Retinal pigment epithelial cell (primary cell): ENCODE results near the gene HNF1A.

Source experiments
- DNase-seq: peaks from one replicate; pipeline ENCODE4 v3.0.0-alpha.2; 2010; ENCODE audit warnings: low read depth
- H3K4me3 ChIP-seq: 2 replicates; pipeline ENCODE4 v1.5.1; 2011; ENCODE audit warnings: mild to moderate bottlenecking, low read length, control low read depth, moderate library complexity
- CTCF ChIP-seq: conservative IDR thresholded peaks from 2 replicates; pipeline ENCODE4 v1.5.1; 2011; ENCODE audit warnings: low read depth, low read length, control low read depth, inconsistent platforms

Gene HNF1A

GRCh38 chr12:120996133-120996746 is 17.9 kb downstream of the HNF1A start:
- DNase-seq = no peak
- no peak overlapping the region for H3K4me3 ChIP-seq
- no peak for TF ChIP-seq CTCF

GRCh38 chr12:120997448-120997847 is 19.1 kb downstream of the HNF1A start:
- H3K4me3 ChIP-seq = no peak overlapping the region
- TF ChIP-seq CTCF = no peak
- no peak for DNase-seq

GRCh38 chr12:120998435-120998834 is 20.1 kb downstream of the HNF1A start:
- TF ChIP-seq CTCF = no peak
- no peak overlapping the region for H3K4me3 ChIP-seq
- no peak for DNase-seq

- TF ChIP-seq CTCF = no peak
- no peak for DNase-seq
- H3K4me3 ChIP-seq = no peak overlapping the region
These were observed 21.1 kb downstream of the HNF1A start for GRCh38 chr12:120999191-121000120.

- no peak for DNase-seq
- no peak for TF ChIP-seq CTCF
- no peak overlapping the region for H3K4me3 ChIP-seq
These were observed 22.2 kb downstream of the HNF1A start for GRCh38 chr12:121000530-121000929.

GRCh38 chr12:121001060-121001459 is 22.7 kb downstream of the HNF1A start:
- no peak for DNase-seq
- H3K4me3 ChIP-seq = no peak overlapping the region
- no peak for TF ChIP-seq CTCF

GRCh38 chr12:121001841-121002483 is 23.6 kb downstream of the HNF1A start:
- H3K4me3 ChIP-seq = no peak overlapping the region
- TF ChIP-seq CTCF = no peak
- no peak for DNase-seq
